BLaER1 (cell line): Measurements from ENCODE around the gene POLR3H.
"Not testable (repeated sequence)": the region's sequence is repeated elsewhere in the genome, so short reads cannot be mapped to it uniquely, and the experiment has no call there.

Experiments
- H3K27ac ChIP-seq: shearing (Covaris generic); formaldehyde crosslinking; 2 replicates; pipeline ENCODE4 v1.8.1; 2022
- H3K27me3 ChIP-seq: shearing (Covaris generic); formaldehyde crosslinking; 2 replicates; pipeline ENCODE4 v1.8.1; 2022
- H3K36me3 ChIP-seq: shearing (Covaris generic); formaldehyde crosslinking; 2 replicates; pipeline ENCODE4 v1.8.1; 2022
- H3K4me1 ChIP-seq: shearing (Covaris generic); formaldehyde crosslinking; 2 replicates; pipeline ENCODE4 v1.8.1; 2022
- H3K4me2 ChIP-seq: shearing (Covaris generic); formaldehyde crosslinking; 2 replicates; pipeline ENCODE4 v1.8.1; 2022
- H3K4me3 ChIP-seq: shearing (Covaris generic); formaldehyde crosslinking; 2 replicates; pipeline ENCODE4 v1.8.1; 2022
- H3K9ac ChIP-seq: shearing (Covaris generic); formaldehyde crosslinking; 2 replicates; pipeline ENCODE4 v1.8.1; 2022
- H3K9me3 ChIP-seq: shearing (Covaris generic); formaldehyde crosslinking; 2 replicates; pipeline ENCODE4 v1.8.1; 2022
- H4K20me1 ChIP-seq: shearing (Covaris generic); formaldehyde crosslinking; 2 replicates; pipeline ENCODE4 v1.8.1; 2022
- Cebpa-rat ChIP-seq: shearing (Covaris generic); IDR thresholded peaks from 2 replicates; pipeline ENCODE4 v1.8.1; 2022

Gene POLR3H

GRCh38 chr22:41579297-41579996 is 35.2 kb upstream of the POLR3H start:
- H3K27ac ChIP-seq = no peak overlapping the region
- no peak overlapping the region for H3K4me2 ChIP-seq
- H3K4me1 ChIP-seq = peaks cover 10% of the 10 kb centered on the region
- H3K9ac ChIP-seq = no peak overlapping the region
- peaks cover 57% of the 10 kb centered on the region; the same call in 1 of the 2 replicates for H3K36me3 ChIP-seq
- no peak for TF ChIP-seq Cebpa-rat
- no peak overlapping the region for H3K4me3 ChIP-seq
- no peaks in the 10 kb centered on the region; the same call in 1 of the 2 replicates for H4K20me1 ChIP-seq
- no peaks in the 10 kb centered on the region for H3K9me3 ChIP-seq
- H3K27me3 ChIP-seq = no peaks in the 10 kb centered on the region

- Histone ChIP-seq H3K9ac (no peak overlapping the region), H3K27ac (no peak overlapping the region), H3K9me3 (no peaks in the 10 kb centered on the region), H3K4me3 (no peak overlapping the region), H3K27me3 (no peaks in the 10 kb centered on the region), H3K4me2 (no peak overlapping the region), H3K4me1 (peaks cover 10% of the 10 kb centered on the region), H4K20me1 (no peaks in the 10 kb centered on the region; the same call in 1 of the 2 replicates), H3K36me3 (peaks cover 52% of the 10 kb centered on the region; the same call in 1 of the 2 replicates)
- no peak for TF ChIP-seq Cebpa-rat
Observed at GRCh38 chr22:41578818-41579217, 34.5 kb upstream of the POLR3H start.

- no peaks in the 10 kb centered on the region; the same call in 1 of the 2 replicates for H4K20me1 ChIP-seq
- no peak for TF ChIP-seq Cebpa-rat
- H3K27me3 ChIP-seq = no peaks in the 10 kb centered on the region
- no peak overlapping the region for H3K9ac ChIP-seq
- H3K9me3 ChIP-seq = no peaks in the 10 kb centered on the region
- H3K4me1 ChIP-seq = peaks cover 10% of the 10 kb centered on the region
- no peak overlapping the region for H3K27ac ChIP-seq
- H3K4me3 ChIP-seq = no peak overlapping the region
- no peak overlapping the region for H3K4me2 ChIP-seq
- peaks cover 45% of the 10 kb centered on the region; the same call in 1 of the 2 replicates for H3K36me3 ChIP-seq
Observed at GRCh38 chr22:41578114-41578513, 33.8 kb upstream of the POLR3H start.

- no peak for TF ChIP-seq Cebpa-rat
- no peaks in the 10 kb centered on the region; the same call in 1 of the 2 replicates for H4K20me1 ChIP-seq
- H3K9ac ChIP-seq = no peak overlapping the region
- peaks cover 32% of the 10 kb centered on the region; the same call in 1 of the 2 replicates for H3K36me3 ChIP-seq
- H3K4me3 ChIP-seq = no peak overlapping the region
- peak overlapping the region; percentile 41 for H3K4me2 ChIP-seq
- no peaks in the 10 kb centered on the region for H3K27me3 ChIP-seq
- H3K4me1 ChIP-seq = peaks cover 10% of the 10 kb centered on the region
- H3K27ac ChIP-seq = no peak overlapping the region
- H3K9me3 ChIP-seq = no peaks in the 10 kb centered on the region
Observed at GRCh38 chr22:41576877-41577276, 32.6 kb upstream of the POLR3H start.

- no peak overlapping the region for H3K27ac ChIP-seq
- no peak overlapping the region for H3K4me2 ChIP-seq
- H3K4me3 ChIP-seq = no peak overlapping the region
- H3K4me1 ChIP-seq = peaks cover 10% of the 10 kb centered on the region
- H4K20me1 ChIP-seq = no peaks in the 10 kb centered on the region; the same call in 1 of the 2 replicates
- no peak for TF ChIP-seq Cebpa-rat
- H3K9me3 ChIP-seq = no peaks in the 10 kb centered on the region
- no peak overlapping the region for H3K9ac ChIP-seq
- H3K36me3 ChIP-seq = peaks cover 28% of the 10 kb centered on the region; the same call in 1 of the 2 replicates
- no peaks in the 10 kb centered on the region for H3K27me3 ChIP-seq
Observed at GRCh38 chr22:41575533-41575932, 31.3 kb upstream of the POLR3H start.

- Histone ChIP-seq H3K9ac (no peak overlapping the region), H3K36me3 (peaks cover 22% of the 10 kb centered on the region; the same call in 1 of the 2 replicates), H3K27ac (no peak overlapping the region), H3K4me1 (peaks cover 10% of the 10 kb centered on the region), H3K9me3 (no peaks in the 10 kb centered on the region), H3K4me2 (no peak overlapping the region), H3K4me3 (no peak overlapping the region), H4K20me1 (no peaks in the 10 kb centered on the region; the same call in 1 of the 2 replicates), H3K27me3 (no peaks in the 10 kb centered on the region)
- no peak for TF ChIP-seq Cebpa-rat
Observed at GRCh38 chr22:41574847-41575381, 30.6 kb upstream of the POLR3H start.

- no peak for TF ChIP-seq Cebpa-rat
- no peaks in the 10 kb centered on the region for H3K27me3 ChIP-seq
- no peaks in the 10 kb centered on the region; the same call in 1 of the 2 replicates for H4K20me1 ChIP-seq
- H3K4me2 ChIP-seq = no peak overlapping the region
- H3K9ac ChIP-seq = no peak overlapping the region
- no peak overlapping the region for H3K27ac ChIP-seq
- peaks cover 10% of the 10 kb centered on the region; the same call in 1 of the 2 replicates for H3K36me3 ChIP-seq
- no peak overlapping the region for H3K4me3 ChIP-seq
- no peaks in the 10 kb centered on the region for H3K9me3 ChIP-seq
- H3K4me1 ChIP-seq = peaks cover 10% of the 10 kb centered on the region
Observed at GRCh38 chr22:41573677-41574076, 29.4 kb upstream of the POLR3H start.

GRCh38 chr22:41572305-41572704 is 28.0 kb upstream of the POLR3H start:
- not testable (repeated sequence) for H3K9me3 ChIP-seq, H3K4me3 ChIP-seq, H3K27ac ChIP-seq, H3K36me3 ChIP-seq, H3K4me2 ChIP-seq, H4K20me1 ChIP-seq, H3K9ac ChIP-seq, H3K4me1 ChIP-seq, H3K27me3 ChIP-seq

GRCh38 chr22:41571786-41572185 is 27.5 kb upstream of the POLR3H start:
- Histone ChIP-seq H4K20me1 (no peaks in the 10 kb centered on the region; the same call in 1 of the 2 replicates), H3K27me3 (no peaks in the 10 kb centered on the region), H3K4me2 (no peak overlapping the region), H3K9me3 (no peaks in the 10 kb centered on the region), H3K4me3 (no peak overlapping the region), H3K27ac (no peak overlapping the region), H3K4me1 (peaks cover 2% of the 10 kb centered on the region; the same call in 1 of the 2 replicates), H3K9ac (no peak overlapping the region), H3K36me3 (no peaks in the 10 kb centered on the region; the same call in 1 of the 2 replicates)
- no peak for TF ChIP-seq Cebpa-rat

- Histone ChIP-seq H3K9ac (no peak overlapping the region), H3K27me3 (no peaks in the 10 kb centered on the region), H3K4me2 (no peak overlapping the region), H3K27ac (no peak overlapping the region), H3K4me3 (no peak overlapping the region), H3K4me1 (no peaks in the 10 kb centered on the region), H3K9me3 (no peaks in the 10 kb centered on the region), H3K36me3 (no peaks in the 10 kb centered on the region), H4K20me1 (no peaks in the 10 kb centered on the region; the same call in 1 of the 2 replicates)
- TF ChIP-seq Cebpa-rat = no peak
Observed at GRCh38 chr22:41570221-41570620, 26.0 kb upstream of the POLR3H start.
